Nucleus accumbens (tissue), 56 donors: Measurements from ENCODE around the gene UBXN2A.

Experiments
- DNase-seq, 56 donors: peaks; one replicate each; lab custom pipeline; 2025; lab: John Stamatoyannopoulos, UW

UBXN2A gene, protein sequence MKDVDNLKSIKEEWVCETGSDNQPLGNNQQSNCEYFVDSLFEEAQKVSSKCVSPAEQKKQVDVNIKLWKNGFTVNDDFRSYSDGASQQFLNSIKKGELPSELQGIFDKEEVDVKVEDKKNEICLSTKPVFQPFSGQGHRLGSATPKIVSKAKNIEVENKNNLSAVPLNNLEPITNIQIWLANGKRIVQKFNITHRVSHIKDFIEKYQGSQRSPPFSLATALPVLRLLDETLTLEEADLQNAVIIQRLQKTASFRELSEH

DNA sequence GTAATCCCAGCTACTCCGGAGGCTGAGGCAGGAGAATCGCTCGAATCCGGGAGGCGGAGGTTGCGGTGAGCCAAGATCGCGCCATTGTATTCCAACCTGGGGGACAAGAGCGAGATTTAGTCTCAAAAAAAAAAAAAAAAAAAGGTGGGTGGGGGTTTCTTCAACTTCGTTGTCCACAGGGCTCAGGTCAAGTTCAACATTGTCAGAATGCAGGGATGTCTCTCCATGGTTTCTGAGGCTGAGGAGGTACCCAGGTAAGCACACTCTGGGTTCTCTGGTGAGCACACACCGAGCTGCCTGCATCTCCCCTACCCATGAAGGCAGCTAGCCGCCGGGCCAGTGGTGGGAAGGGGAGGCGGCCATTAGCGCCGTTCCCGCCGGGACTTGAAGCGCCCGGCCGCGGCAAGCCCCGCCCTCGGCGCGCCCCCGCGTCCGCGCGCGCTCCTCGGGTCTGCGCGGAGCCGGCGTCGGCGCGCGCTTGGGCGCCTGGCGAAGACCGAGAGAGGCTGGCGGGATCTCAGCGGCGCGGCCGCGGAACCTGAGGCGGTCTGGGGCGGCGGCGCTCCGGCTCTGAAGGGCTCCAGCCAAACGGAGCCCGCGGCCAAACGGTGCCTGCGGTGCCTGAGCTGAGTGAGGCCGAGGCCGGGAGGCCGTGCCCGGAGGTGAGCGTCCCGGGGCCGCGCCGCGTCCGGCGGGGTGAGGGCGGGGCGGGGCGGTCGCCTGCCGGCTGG is at the start of gene UBXN2A:
Gene UBXN2A, plus strand, starts transcription at position 477 of the 731 bp plus-strand sequence. CDS start 17,852 bp downstream, outside the sequence.
- peak in 48 of 56 donors; percentile 10 to 81 (median 58) for DNase-seq

DNA sequence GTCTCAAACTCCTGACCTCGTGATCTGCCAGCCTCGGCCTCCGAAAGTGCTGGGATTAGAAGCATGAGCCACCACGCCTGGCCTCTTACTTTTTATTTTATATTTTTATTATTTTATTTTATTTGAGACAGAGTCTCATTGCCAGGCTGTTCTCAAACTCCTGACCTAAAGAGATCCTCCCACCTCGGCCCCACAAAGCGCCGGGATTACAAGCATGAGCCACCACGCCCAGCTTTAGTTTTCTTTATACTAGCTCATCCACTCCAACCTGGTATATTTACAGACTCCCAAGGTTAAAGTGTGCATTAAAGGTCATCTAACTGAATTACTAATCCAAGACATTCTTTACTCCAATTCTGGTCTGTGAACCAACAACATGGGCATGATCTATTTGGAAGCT is 40.1 kb upstream of the UBXN2A start:
- no peak for DNase-seq

DNA sequence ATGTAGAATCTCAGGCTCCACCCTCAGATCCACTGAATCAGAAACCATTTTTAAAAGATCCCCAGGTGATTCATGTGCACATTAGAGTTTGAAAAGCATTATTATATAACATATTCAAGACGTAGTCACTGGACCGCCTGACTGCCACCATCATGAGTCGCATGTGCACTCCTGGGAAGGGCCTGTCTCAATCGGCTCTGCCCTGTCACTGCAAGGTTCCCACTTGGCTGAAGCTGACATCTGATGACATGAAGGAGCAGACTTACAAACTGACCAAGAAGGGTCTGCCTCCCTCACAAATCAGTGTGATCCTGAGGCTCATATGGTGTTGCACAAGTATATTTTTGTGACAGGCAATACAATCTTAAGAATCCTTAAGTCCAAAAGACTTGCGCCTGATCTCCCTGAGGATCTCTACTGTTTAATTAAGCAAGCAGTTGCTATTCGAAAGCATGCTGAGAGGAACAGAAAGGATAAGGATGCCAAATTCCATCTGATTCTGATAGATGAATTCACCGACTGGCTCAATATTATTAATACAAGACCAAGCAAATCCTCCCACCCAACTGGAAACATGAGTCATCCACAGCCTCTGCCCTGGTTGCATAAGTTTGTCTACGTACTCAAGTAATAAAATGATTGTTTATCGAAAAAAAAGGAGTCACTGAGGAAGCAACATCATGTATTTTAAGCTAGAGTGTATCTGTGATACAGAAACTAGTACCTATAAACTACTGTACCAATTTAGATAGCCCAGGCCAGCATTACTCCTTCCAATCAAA is 39.5 kb upstream of the UBXN2A start:
- peak in 12 of 56 donors; percentile 1 to 42 (median 8) for DNase-seq

DNA sequence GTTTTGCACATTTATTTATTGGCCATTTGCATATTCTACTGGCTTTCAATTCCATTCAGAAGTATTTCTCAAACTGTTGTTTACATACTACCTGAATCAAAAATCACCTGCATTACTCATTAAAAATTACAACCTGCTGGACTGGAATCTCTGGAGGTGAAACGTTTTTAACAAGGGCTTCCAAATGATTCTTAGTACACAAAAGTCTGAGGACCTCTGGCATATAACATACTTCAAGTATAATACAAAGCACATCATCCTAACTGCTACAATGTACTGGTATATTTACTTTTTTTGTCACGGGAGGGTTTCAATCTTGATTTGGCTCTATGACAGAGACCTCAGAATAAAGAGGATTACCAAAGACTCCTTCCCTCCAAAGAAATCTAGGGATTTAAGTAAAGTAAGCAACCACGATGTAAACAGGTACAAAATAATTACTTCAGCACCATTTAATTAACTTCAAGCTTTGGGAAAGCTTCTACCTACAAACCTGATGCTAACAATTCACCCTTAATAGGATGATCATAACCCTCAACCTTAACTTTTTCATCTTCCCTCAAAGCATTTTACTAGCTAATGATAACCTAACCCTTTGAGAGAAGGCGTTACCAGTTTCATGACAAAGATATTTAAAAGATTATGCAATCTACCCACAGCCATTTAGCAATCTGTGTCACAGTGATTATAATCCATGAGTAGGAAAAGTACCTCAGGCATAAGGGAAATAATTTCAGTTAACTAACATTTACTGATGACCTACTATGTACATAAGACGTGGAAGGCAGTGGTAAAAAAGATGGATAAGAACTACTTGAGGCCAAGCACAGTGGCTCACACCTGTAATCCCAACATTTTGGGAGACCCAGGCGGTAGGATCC is 38.1 kb upstream of the UBXN2A start:
- no peak for DNase-seq

DNA sequence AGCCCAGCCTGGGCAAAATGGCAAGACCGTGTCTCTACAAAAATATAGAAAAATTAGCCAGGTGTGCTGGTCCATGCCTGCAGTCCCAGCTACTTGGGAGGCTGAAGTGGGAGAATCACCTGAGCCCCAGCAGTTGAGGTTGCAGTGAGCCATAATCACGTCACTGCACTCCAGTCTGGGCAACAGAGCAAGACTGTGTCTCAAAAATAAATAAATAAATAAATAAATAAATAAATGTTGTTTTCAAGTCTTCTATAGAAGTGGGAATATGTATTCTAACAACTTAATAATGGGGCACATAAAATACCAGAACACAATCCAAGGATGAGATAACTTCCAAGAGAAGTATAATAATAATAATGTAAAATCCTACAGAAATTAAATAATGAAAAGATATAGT is 37.2 kb upstream of the UBXN2A start:
- no peak for DNase-seq

DNA sequence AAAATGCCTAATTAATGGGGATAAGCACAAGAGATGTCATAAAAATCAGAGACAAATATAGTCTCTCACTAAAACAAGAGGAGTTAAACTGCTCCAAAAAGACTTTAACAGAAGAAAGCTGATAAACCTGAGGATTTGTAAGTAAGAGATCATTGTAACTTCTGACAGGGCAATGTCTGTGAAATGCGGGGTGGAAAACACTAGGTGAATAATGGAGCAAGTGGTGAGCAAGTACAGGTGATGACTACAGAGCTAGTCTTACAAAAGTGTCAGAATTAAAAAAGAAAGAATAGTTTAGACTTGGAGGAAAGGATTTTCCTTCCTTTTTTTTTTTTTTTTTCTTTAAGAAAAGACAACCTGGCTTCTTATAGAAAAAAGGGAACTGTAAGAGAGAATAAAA is 36.0 kb upstream of the UBXN2A start:
- DNase-seq, result peak in 3 of 56 donors; percentile 0 to 27 (median 4)

DNA sequence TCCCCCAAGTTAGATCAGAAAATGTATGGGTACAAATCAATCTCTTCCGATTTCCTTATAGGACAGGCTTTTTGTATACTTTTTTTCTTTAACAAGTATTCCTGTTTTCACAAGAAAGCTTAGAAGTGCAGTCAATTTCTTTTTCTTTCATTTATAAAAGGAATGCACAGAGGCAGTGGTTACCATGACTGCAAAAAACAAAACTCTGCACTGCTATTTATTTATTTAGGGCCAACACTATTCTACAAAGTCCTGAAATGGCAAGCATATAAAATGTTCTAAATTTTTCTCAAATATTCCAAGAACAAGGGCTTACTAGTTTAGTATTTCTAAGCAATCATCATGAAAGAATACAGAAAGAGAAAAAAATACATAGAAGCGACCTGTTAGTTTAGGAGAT is 35.6 kb upstream of the UBXN2A start:
- DNase-seq, result no peak

DNA sequence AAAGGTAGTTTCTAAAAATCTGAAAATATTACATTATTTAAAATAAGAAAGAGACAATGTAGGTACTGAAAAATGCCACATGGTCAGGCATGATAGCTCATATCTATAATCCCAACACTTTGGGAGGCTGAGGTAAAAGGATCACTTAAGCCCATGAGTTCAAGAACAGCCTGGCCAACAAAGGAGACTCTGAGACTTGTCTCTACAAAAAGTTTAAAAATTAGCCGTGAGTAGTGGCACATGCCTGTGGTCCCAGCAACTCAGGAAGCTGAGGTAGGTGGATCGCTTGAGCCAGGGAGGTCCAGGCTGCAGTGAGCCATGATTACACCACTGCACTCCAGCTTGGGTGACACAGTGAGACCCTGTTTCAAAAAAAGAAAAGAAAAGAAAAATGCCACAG is 35.1 kb upstream of the UBXN2A start:
- DNase-seq, result no peak

DNA sequence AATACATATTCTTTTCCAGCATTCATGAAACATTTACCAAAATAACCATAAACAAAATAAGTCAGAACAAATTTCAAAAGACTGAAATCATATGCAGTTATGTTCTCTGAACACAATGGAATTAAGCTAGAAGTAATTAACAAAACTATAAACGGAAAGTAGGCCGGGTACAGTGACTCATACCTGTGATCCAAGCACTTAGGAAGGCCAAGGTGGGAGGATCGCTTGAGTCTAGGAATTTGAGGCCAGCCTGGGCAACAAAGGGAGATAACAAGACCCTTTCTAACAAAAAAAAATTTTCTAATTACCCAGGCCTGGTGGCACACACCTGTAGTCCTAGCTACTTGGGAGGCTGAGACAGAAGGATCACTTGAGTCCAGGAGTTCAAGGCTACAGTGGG is 28.2 kb upstream of the UBXN2A start:
- no peak for DNase-seq

DNA sequence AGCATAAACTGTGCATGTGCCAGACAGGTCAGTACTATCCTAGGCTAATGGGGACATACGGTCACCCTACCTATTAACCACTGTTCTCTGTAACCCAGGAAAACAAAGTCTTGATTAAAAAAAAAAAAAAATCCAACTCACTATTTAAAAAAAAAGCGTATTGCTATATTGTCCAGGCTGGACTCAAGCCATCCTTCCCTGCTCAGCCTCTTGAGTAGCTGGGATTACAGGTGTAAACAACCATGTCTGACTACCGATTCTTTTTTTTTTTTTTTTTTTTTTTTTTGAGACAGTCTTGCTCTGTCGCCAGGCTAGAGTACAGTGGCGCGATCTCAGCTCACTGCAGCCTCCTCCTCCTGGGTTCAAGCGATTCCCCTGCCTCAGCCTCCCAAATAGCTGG is 24.9 kb upstream of the UBXN2A start:
- no peak for DNase-seq

DNA sequence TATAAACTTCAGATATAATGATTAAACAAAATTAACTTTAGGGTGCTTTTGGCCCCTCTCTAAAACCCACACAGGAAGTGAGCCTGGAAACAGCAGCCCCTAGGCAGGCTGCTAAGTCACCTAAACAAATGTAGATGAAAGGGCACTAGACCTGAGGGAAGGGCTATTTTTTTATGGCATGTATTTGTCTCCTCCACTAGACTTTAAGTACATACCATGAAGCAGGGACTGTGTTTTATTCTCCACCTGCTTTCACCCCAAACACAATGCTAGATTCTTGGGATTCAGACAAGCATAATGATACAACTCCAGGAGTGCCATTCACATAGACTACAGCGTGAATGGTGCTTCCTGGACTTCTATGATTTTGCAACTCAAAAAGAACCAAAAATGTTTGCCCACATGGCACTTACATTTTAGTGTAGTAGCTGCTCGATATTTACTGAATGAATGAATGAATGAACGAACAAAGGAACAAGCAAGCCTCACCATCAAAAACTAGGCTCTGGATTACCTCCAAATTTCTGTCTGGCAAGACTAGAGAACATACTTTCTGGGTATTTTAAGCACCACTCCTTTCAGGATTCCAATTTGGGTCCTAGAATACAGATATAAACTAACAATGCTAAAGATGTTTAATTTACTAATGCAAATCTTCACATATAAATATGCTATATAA is 23.4 kb upstream of the UBXN2A start:
- no peak for DNase-seq

DNA sequence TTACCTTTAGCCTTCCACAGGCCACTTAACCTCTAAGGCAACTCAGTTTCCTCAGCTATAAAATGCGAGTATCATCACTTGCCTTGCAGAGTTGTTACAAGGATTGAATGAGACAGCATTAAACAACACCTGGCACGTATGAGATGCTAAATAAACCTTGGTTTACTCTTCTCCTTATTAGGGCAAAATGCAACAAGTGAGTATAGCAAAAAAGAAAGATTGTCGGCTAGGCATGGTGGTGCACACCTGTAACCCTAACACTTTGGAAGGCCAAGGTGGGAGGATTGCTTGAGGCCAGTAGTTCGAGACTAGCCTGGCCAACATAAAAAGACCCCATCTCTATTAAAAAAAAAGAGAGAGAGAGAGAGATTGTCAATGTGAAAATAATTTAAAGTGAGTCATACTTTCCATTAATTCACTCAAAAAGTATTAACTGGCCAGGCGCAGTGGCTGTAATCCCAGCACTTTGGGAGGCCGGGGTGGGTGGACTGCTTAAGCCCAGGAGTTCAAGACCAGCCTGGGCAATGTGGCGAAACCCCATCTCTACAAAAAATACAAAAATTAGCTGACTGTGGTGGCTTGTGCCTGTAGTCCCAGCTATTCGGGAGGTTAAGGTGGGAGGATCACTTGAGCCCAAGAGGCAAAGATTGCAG is 21.3 kb upstream of the UBXN2A start:
- no peak for DNase-seq

DNA sequence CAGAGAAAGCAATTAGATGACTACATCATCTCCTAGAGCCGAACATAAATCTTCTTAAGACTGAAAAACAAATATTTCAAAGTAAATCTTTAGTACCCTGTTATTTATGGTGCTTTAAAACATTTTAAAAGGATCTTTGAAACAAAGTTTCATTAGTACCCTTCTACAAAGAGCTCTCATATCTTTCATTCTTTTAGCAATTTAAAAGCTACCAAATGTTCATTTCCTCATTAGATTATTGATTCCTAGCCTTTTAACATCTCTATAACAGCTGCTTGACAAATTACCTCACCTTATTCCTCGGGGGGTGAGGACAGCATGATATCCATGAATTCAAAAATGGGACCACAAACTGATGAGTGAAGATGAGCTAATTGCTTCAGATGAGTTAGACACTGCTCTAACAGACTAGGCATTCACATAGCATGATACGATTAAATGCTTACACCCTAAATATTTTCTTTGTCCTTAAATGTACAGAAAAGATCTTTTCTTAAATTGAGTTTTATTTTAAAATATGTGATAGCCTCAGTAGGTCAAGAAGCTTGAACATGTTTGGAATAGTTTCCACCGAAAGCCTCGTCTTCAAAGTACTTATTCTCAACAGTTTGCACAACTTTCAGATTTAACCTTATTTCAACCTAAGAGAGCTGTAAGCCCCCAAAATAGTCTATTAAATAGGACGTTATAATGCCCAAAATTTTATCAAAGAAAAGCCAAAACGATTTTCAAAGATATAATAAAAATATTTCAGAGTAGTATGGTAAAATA is 15.5 kb upstream of the UBXN2A start:
- no peak for DNase-seq

DNA sequence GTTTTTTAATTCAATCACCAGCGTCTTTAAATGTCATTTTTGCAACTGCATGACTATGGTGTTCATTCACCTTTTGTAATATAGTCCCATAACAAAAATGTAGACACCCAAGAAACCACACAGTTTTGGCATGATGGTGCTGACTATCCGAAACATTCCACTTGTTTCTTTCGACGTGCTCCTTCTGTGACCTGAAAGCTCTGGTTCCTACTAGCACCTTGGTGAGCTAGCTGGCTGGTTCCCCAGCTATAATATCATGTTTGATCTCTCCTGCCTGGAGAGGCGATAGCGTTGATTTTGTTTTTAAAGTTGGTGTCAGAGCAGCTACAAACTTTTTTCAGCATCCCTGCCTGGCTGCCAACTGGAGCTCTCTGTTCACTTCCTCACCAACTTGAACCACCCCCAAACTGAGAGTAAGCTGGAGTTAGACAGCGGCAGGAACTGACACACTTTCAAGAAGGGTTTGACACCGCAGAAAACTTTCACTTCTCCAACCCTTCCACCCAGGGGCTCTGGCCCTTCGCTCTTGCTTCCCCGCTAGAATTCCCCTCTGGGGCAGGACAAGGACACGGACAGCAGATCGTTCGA is 14.5 kb upstream of the UBXN2A start:
- peak in 40 of 56 donors; percentile 9 to 67 (median 47) for DNase-seq

DNA sequence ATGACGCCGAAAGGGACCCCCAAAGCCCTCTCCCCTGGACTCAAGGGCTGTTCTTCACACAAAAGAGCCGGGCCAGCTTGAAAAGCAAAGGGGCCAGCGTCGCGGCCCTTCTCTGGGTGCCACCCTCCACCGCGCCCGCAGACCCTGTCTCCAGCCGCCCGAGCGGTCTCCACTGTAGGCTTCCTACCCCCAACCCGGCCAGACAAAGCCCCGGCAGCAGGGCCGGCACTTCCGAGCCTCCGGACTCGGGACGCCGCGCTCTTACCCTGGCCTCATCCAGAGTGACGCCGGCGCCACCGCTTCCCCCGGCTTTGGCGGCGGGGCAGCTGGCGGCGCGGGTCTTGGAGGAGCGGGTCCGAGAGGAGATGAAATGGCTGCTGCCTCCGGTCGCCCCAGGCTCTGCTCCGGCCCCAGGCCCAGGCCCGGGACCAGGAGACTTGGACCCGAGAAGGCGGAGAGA is 13.9 kb upstream of the UBXN2A start:
- DNase-seq, result peak in 25 of 56 donors; percentile 33 to 71 (median 57)

DNA sequence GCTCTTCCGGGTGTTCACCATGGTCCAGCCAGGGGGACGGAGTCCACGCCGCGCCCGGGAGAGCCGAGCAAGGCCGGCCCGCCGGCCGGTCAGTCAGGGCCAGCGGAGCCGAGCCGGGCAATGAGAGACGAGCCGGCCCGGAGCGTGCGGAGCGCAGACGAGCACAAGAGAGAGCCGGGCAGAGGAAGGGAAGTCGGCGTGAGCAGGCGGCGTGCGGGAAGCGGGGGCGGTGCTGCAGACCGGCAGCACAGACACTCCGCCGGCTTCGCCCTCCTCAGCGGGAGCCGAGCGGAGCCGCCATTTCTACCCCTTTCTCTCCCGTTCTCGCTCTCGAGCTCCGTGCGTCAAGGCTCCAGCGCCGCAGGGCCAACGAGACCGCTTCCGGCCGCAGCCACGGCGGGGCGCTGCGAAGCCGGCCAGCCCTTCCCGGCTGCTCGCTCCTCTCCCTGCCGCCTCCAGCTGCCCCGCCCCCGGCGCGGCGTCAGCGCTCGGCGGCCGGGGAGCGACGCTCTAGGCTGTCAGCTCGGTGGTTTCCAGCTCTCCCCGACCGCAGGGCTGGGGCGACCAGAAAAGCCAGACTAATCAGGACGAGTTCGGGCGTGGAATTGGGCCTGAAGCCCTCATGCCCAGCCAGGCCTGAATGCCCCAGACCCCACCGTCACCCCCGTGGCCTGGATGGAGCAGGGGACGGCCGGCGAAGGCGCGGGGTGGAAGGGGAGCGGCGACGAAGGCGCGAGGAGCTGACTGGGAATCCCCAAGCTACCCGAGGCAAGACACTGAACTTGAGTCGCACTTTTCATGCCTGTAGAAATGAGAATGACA is 13.3 kb upstream of the UBXN2A start, which contains the start of gene ATAD2B:
Gene ATAD2B, minus strand, starts transcription at position 374 of the 822 bp plus-strand sequence. Its CDS starts 353 bp downstream, at position 21.
- peak in 54 of 56 donors; percentile 53 to 94 (median 86) for DNase-seq

DNA sequence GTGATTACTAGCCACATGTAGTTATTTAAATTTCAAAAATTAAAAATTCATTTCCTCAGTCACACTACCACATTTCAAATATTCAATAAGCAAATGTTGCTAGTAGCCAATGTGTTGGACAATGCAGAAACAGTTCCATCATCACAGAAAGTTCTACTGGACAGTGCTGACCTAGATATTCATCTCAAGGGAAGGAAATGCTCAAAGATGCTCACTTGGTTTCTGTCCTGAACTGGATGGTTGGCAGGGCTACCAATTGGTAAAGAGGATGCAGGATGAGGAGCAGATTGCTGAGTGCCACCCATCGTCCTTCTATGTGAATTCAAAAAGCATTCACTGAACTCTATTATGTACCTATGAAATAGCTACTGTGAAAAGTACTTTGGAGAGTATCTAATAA is 6.0 kb upstream of the UBXN2A start:
- DNase-seq, result no peak
